ENCODE measurements around the gene MGAT4B. TPM values are rescaled to one million over a fixed set of nuclear protein-coding genes. Genes with fewer than 3 reads are reported as not detected.

The MGAT4B gene
- total and polyA plus RNA-seq, 7 donors: 27.8 to 241 (median 56.8) TPM

- peak; percentile 59 for DNase-seq
- WGBS, 2 donors: 91 to 95% methylated on average over 21 of the region's 21 CpGs
Observed at GRCh38 chr5:179800071-179800695, 6.5 kb downstream of the MGAT4B start.

GRCh38 chr5:179799644-179799973 is 7.1 kb downstream of the MGAT4B start:
- Histone ChIP-seq H3K36me3 (peaks cover 30 to 44% (median 35%) of the 10 kb centered on the region in 4 donors), H3K27ac (no peak overlapping the region), H3K4me1 (peaks cover 0 to 56% (median 52%) of the 10 kb centered on the region in 4 donors), H3K4me3 (no peak overlapping the region), H3K27me3 (no peaks in the 10 kb centered on the region), H3K9me3 (no peaks in the 10 kb centered on the region)
- TF ChIP-seq POLR2AphosphoS5 (IDR thresholded peaks at IDR 0.05): no peak
- 84 to 86% methylated on average over 5 of the region's 5 CpGs for whole genome bisulfite sequencing, 2 donors
- DNase-seq: peak; percentile 61
- intact Hi-C loops (cut with DNase I): loop anchor here (5.0 kb wide), 1 partner anchor 122 kb away; no protein-coding TSS in a partner anchor

More at GRCh38 chr5:179800071-179800695, 6.5 kb downstream of the MGAT4B start:
- TF ChIP-seq EP300 (IDR thresholded peaks at IDR 0.05) (no peak), POLR2AphosphoS5 (IDR thresholded peaks at IDR 0.05) (no peak), POLR2A (IDR thresholded peaks at IDR 0.05) (no peak), CTCF (IDR thresholded peaks at IDR 0.05) (no peak)
- Histone ChIP-seq H3K4me1 (peaks cover 0 to 56% (median 52%) of the 10 kb centered on the region in 4 donors), H3K27ac (no peak overlapping the region), H3K36me3 (peaks cover 30 to 44% (median 35%) of the 10 kb centered on the region in 4 donors), H3K9me3 (no peaks in the 10 kb centered on the region), H3K4me3 (no peak overlapping the region), H3K27me3 (no peaks in the 10 kb centered on the region)
- intact Hi-C loops (cut with DNase I): no loop called here

- intact Hi-C loops (cut with DNase I): loop anchor here (5.0 kb wide), 1 partner anchor 122 kb away; no protein-coding TSS in a partner anchor
- no peaks in the 10 kb centered on the region for H3K27me3 ChIP-seq
- H3K9me3 ChIP-seq: no peaks in the 10 kb centered on the region
- H3K4me1 ChIP-seq: peaks cover 0 to 55% (median 50%) of the 10 kb centered on the region in 4 donors
- peaks cover 30 to 44% (median 35%) of the 10 kb centered on the region in 4 donors for H3K36me3 ChIP-seq
- DNase-seq: peak; percentile 63
- WGBS, 2 donors: 95 to 96% methylated on average over 36 of the region's 36 CpGs
- no peak for TF ChIP-seq CTCF (IDR thresholded peaks at IDR 0.05)
- TF ChIP-seq EP300 (IDR thresholded peaks at IDR 0.05): no peak
- no peak for TF ChIP-seq POLR2A (IDR thresholded peaks at IDR 0.05)
- TF ChIP-seq POLR2AphosphoS5 (IDR thresholded peaks at IDR 0.05): no peak
- H3K4me3 ChIP-seq: no peak overlapping the region
- no peak overlapping the region for H3K27ac ChIP-seq
Observed at GRCh38 chr5:179798771-179799643, 7.7 kb downstream of the MGAT4B start.

GRCh38 chr5:179798144-179798770 is 8.4 kb downstream of the MGAT4B start:
- peak; percentile 58 for DNase-seq
- Histone ChIP-seq H3K9me3 (no peaks in the 10 kb centered on the region), H3K27me3 (no peaks in the 10 kb centered on the region), H3K36me3 (peaks cover 30 to 44% (median 35%) of the 10 kb centered on the region in 4 donors), H3K4me1 (peaks cover 0 to 55% (median 50%) of the 10 kb centered on the region in 4 donors), H3K4me3 (no peak overlapping the region), H3K27ac (no peak overlapping the region)
- intact Hi-C loops (cut with DNase I): loop anchor here (5.0 kb wide), 1 partner anchor 121 kb away; no protein-coding TSS in a partner anchor
- WGBS, 2 donors: 95 to 96% methylated on average over 23 of the region's 23 CpGs
- TF ChIP-seq CTCF (IDR thresholded peaks at IDR 0.05) (no peak), POLR2A (IDR thresholded peaks at IDR 0.05) (no peak), POLR2AphosphoS5 (IDR thresholded peaks at IDR 0.05) (no peak), EP300 (IDR thresholded peaks at IDR 0.05) (no peak)

Measured in sigmoid colon (tissue), 7 donors.